Liver (tissue), 9 donors: Measurements from ENCODE around the gene INTS3. TPM values are rescaled to one million over a fixed set of nuclear protein-coding genes. Genes with fewer than 3 reads are reported as not detected.

Source experiments
- DNase-seq: peaks from one replicate; pipeline ENCODE4 v3.0.0-alpha.2; 2017; ENCODE audit warnings: low spot score
- H3K27ac ChIP-seq, 2 donors: one replicate each; pipeline ENCODE4 v1.7.0; 2013; ENCODE audit warnings: inconsistent platforms in 2 of 2, low read length in 2 of 2, control low read depth in 1 of 2, low read depth in 1 of 2, mild to moderate bottlenecking in 1 of 2
- H3K27me3 ChIP-seq, 4 donors: one replicate each; pipeline versions ENCODE4 v1.6.1 to v1.7.0; 2013; ENCODE audit warnings: low read length in 3 of 4, inconsistent platforms in 1 of 4, mild to moderate bottlenecking in 1 of 4, moderate library complexity in 1 of 4; ENCODE audit not compliant: control insufficient read depth in 4 of 4, insufficient read depth in 4 of 4
- H3K36me3 ChIP-seq, 4 donors: one replicate each; pipeline versions ENCODE4 v1.6.1 to v1.7.0; 2013; ENCODE audit warnings: low read length in 3 of 4, mild to moderate bottlenecking in 3 of 4, low read depth in 1 of 4, moderate library complexity in 1 of 4; ENCODE audit not compliant: control insufficient read depth in 4 of 4, insufficient read depth in 3 of 4
- H3K4me1 ChIP-seq, 4 donors: one replicate each; pipeline versions ENCODE4 v1.6.1 to v1.7.0; 2013; ENCODE audit warnings: low read length in 3 of 4, mild to moderate bottlenecking in 3 of 4, moderate library complexity in 1 of 4; ENCODE audit not compliant: control insufficient read depth in 4 of 4, insufficient read depth in 4 of 4
- H3K4me3 ChIP-seq, 3 donors: one replicate each; pipeline versions ENCODE4 v1.6.1 to v1.7.0; 2013; ENCODE audit warnings: low read length in 3 of 3, control low read depth in 1 of 3, low read depth in 1 of 3, mild to moderate bottlenecking in 1 of 3
- H3K9ac ChIP-seq, 2 donors: one replicate each; pipeline ENCODE4 v1.7.0; 2013; ENCODE audit warnings: low read length in 2 of 2, mild to moderate bottlenecking in 2 of 2, moderate library complexity in 2 of 2, control low read depth in 1 of 2, low read depth in 1 of 2
- H3K9me3 ChIP-seq, 4 donors: one replicate each; pipeline versions ENCODE4 v1.6.1 to v1.7.0; 2013; ENCODE audit warnings: low read length in 3 of 4; ENCODE audit not compliant: control insufficient read depth in 4 of 4
- EGR1 ChIP-seq, 2 donors: IDR thresholded peaks; 2 replicates each; pipeline ENCODE4 v1.6.1; 2016 to 2018; ENCODE audit warnings: antibody characterized with exemption in 2 of 2, low read depth in 2 of 2
- FOXA1 ChIP-seq: IDR thresholded peaks from 2 replicates; pipeline ENCODE4 v1.6.1; 2016; ENCODE audit warnings: antibody characterized with exemption
- FOXA2 ChIP-seq: IDR thresholded peaks from 2 replicates; pipeline ENCODE4 v1.6.1; 2016; ENCODE audit warnings: antibody characterized with exemption
- GABPA ChIP-seq, 2 donors: IDR thresholded peaks in 1 of 2; conservative IDR thresholded peaks in 1 of 2; 2 replicates each; pipeline ENCODE4 v1.6.1; 2016; ENCODE audit warnings: antibody characterized with exemption in 2 of 2, mild to moderate bottlenecking in 1 of 2, moderate library complexity in 1 of 2
- HNF4A ChIP-seq, 2 donors: conservative IDR thresholded peaks; 2 replicates each; pipeline ENCODE4 v1.6.1; 2016; ENCODE audit warnings: antibody characterized with exemption in 2 of 2, mild to moderate bottlenecking in 2 of 2
- HNF4G ChIP-seq: IDR thresholded peaks from 2 replicates; pipeline ENCODE4 v1.6.1; 2016; ENCODE audit warnings: antibody characterized with exemption
- JUND ChIP-seq, 2 donors: IDR thresholded peaks; 2 replicates each; pipeline ENCODE4 v1.6.1; 2016; ENCODE audit warnings: antibody characterized with exemption in 2 of 2
- NR2F2 ChIP-seq: IDR thresholded peaks from 2 replicates; pipeline ENCODE4 v1.6.1; 2016; ENCODE audit warnings: antibody characterized with exemption
- RXRA ChIP-seq, 2 donors: IDR thresholded peaks; 2 replicates each; pipeline ENCODE4 v1.6.1; 2017 to 2018; ENCODE audit warnings: antibody characterized with exemption in 2 of 2, mild to moderate bottlenecking in 1 of 2
- SP1 ChIP-seq: IDR thresholded peaks from 2 replicates; pipeline ENCODE4 v1.6.1; 2018; ENCODE audit warnings: antibody characterized with exemption, mild to moderate bottlenecking
- TAF1 ChIP-seq: conservative IDR thresholded peaks from 2 replicates; pipeline ENCODE4 v1.6.1; 2016; ENCODE audit warnings: antibody characterized with exemption, mild to moderate bottlenecking
- YY1 ChIP-seq: IDR thresholded peaks from 2 replicates; pipeline ENCODE4 v1.6.1; 2016; ENCODE audit warnings: antibody characterized with exemption, mild to moderate bottlenecking
- ZBTB33 ChIP-seq: IDR thresholded peaks from 2 replicates; pipeline ENCODE4 v1.6.1; 2016; ENCODE audit warnings: antibody characterized with exemption
- WGBS: extraction: QIAGEN DNeasy Blood & Tissue Kit; methylation state at CpG from one replicate; pipeline ENCODE4 v1.1.7; 2013; 5-methylcytosine and 5-hydroxymethylcytosine counted together
- polyA plus RNA-seq, 2 donors: library from polyadenylated mRNA; stranded (reverse) in 1 of 2; unstranded in 1 of 2; fragments of 200-250 nt in 1 of 2; fragments of >200 nt in 1 of 2; fragmentation: Nextera tagmentation in 1 of 2; extraction: Ambion mirVana in 1 of 2; gene quantifications; one replicate each; pipeline versions ENCODE4 v1.2.1 to v1.2.3, GENCODE V29; 2013 to 2015
- total RNA-seq, 2 donors: library from RNA; depleted of rRNA; stranded (reverse); fragments of >200 nt; gene quantifications; one replicate each; pipeline ENCODE4 v1.2.3, GENCODE V29; 2014
- TF ChIP-seq, protein P1 (sequence below): IDR thresholded peaks from 2 replicates; pipeline ENCODE4 v1.6.1; 2016; ENCODE audit warnings: antibody characterized with exemption, mild to moderate bottlenecking
- TF ChIP-seq, protein P2 (sequence below): IDR thresholded peaks from 2 replicates; pipeline ENCODE4 v1.6.1; 2016; ENCODE audit warnings: antibody characterized with exemption
- TF ChIP-seq, protein P3 (sequence below): IDR thresholded peaks from 2 replicates; pipeline ENCODE4 v1.6.1; 2016; ENCODE audit warnings: antibody characterized with exemption
- TF ChIP-seq, protein P4 (sequence below): fragments of 150-350 bp; IDR thresholded peaks from 2 replicates; pipeline ENCODE4 v1.5.1; 2017; ENCODE audit warnings: improper control_type of control experiment, low read depth, low read length; ENCODE audit not compliant: missing input control
- donor health status: healthy.
- donor health status: healthy.
- donor health status: healthy.
- donor health status: healthy.
- donor health status: healthy.

INTS3 gene
- total and polyA plus RNA-seq, 4 donors: 9.0 to 26.0 (median 15.2) TPM

- Histone ChIP-seq H3K27me3 (no peaks in the 10 kb centered on the region), H3K36me3 (no peaks in the 10 kb centered on the region), H3K9ac (no peak overlapping the region), H3K4me1 (peaks cover 8 to 21% (median 18%) of the 10 kb centered on the region in 4 donors), H3K4me3 (no peak overlapping the region), H3K27ac (no peak overlapping the region), H3K9me3 (no peaks in the 10 kb centered on the region)
- 95% methylated on average over 7 of the region's 7 CpGs for WGBS
- no peak for TF ChIP-seq NR2F2
- TF ChIP-seq, protein P1, sequence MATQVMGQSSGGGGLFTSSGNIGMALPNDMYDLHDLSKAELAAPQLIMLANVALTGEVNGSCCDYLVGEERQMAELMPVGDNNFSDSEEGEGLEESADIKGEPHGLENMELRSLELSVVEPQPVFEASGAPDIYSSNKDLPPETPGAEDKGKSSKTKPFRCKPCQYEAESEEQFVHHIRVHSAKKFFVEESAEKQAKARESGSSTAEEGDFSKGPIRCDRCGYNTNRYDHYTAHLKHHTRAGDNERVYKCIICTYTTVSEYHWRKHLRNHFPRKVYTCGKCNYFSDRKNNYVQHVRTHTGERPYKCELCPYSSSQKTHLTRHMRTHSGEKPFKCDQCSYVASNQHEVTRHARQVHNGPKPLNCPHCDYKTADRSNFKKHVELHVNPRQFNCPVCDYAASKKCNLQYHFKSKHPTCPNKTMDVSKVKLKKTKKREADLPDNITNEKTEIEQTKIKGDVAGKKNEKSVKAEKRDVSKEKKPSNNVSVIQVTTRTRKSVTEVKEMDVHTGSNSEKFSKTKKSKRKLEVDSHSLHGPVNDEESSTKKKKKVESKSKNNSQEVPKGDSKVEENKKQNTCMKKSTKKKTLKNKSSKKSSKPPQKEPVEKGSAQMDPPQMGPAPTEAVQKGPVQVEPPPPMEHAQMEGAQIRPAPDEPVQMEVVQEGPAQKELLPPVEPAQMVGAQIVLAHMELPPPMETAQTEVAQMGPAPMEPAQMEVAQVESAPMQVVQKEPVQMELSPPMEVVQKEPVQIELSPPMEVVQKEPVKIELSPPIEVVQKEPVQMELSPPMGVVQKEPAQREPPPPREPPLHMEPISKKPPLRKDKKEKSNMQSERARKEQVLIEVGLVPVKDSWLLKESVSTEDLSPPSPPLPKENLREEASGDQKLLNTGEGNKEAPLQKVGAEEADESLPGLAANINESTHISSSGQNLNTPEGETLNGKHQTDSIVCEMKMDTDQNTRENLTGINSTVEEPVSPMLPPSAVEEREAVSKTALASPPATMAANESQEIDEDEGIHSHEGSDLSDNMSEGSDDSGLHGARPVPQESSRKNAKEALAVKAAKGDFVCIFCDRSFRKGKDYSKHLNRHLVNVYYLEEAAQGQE: no peak
- TF ChIP-seq, protein P2, sequence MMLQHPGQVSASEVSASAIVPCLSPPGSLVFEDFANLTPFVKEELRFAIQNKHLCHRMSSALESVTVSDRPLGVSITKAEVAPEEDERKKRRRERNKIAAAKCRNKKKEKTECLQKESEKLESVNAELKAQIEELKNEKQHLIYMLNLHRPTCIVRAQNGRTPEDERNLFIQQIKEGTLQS: no peak
- TF ChIP-seq FOXA1: no peak
- TF ChIP-seq FOXA2: no peak
- TF ChIP-seq JUND (IDR thresholded peaks at IDR 0.05): no peak
- TF ChIP-seq RXRA (IDR thresholded peaks at IDR 0.05): no peak
- TF ChIP-seq, protein P3, sequence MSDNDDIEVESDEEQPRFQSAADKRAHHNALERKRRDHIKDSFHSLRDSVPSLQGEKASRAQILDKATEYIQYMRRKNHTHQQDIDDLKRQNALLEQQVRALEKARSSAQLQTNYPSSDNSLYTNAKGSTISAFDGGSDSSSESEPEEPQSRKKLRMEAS: no peak
- no peak for TF ChIP-seq EGR1 (IDR thresholded peaks at IDR 0.05; ENCODE audit: low read depth in 2 of 2)
- no peak for TF ChIP-seq HNF4G
- TF ChIP-seq YY1: no peak
- TF ChIP-seq SP1: no peak
- no peak for TF ChIP-seq TAF1
- TF ChIP-seq, protein P4, sequence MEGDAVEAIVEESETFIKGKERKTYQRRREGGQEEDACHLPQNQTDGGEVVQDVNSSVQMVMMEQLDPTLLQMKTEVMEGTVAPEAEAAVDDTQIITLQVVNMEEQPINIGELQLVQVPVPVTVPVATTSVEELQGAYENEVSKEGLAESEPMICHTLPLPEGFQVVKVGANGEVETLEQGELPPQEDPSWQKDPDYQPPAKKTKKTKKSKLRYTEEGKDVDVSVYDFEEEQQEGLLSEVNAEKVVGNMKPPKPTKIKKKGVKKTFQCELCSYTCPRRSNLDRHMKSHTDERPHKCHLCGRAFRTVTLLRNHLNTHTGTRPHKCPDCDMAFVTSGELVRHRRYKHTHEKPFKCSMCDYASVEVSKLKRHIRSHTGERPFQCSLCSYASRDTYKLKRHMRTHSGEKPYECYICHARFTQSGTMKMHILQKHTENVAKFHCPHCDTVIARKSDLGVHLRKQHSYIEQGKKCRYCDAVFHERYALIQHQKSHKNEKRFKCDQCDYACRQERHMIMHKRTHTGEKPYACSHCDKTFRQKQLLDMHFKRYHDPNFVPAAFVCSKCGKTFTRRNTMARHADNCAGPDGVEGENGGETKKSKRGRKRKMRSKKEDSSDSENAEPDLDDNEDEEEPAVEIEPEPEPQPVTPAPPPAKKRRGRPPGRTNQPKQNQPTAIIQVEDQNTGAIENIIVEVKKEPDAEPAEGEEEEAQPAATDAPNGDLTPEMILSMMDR: no peak
- no peak for TF ChIP-seq HNF4A (conservative IDR thresholded peaks at IDR 0.05)
- no peak for DNase-seq
Measured at GRCh38 chr1:153682730-153683129, 45.1 kb upstream of the INTS3 start.

DNA sequence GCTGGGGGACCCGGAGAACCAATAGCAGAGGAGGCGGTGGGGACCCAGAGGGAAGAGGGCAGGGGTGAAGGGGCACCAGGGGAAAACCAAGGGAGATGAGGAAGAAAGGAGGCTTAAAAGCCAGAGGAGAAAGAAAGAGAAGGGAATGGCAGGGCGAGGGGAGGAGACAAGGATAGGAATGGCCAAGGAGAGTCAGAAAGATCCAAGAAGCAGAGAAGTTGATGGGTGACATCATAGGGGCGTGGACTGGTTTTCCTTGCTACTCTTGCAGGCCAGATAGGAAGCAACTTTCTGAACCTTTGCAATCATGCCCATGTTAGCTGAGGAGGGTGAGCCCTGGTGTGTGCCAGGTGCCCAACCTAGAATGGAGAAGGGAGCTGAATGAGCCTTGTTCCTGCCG lies 44.0 kb upstream of the INTS3 start:
- Histone ChIP-seq H3K9ac (no peak overlapping the region), H3K27me3 (no peaks in the 10 kb centered on the region), H3K4me1 (peaks cover 5 to 9% (median 7%) of the 10 kb centered on the region in 4 donors), H3K27ac (no peak overlapping the region), H3K4me3 (no peak overlapping the region), H3K36me3 (no peaks in the 10 kb centered on the region), H3K9me3 (no peaks in the 10 kb centered on the region)
- WGBS: 86% methylated on average over 5 of the region's 5 CpGs
- no peak for DNase-seq
- no peak for TF ChIP-seq ZBTB33
- TF ChIP-seq YY1: no peak
- no peak for TF ChIP-seq FOXA1
- TF ChIP-seq, protein P3: no peak
- TF ChIP-seq EGR1 (IDR thresholded peaks at IDR 0.05; ENCODE audit: low read depth in 2 of 2): no peak
- TF ChIP-seq TAF1: no peak
- TF ChIP-seq FOXA2: no peak
- TF ChIP-seq NR2F2: no peak
- TF ChIP-seq GABPA (IDR thresholded peaks at IDR 0.05 in 1 of 2, conservative IDR thresholded peaks at IDR 0.05 in 1 of 2): no peak
- no peak for TF ChIP-seq RXRA (IDR thresholded peaks at IDR 0.05)
- no peak for TF ChIP-seq JUND (IDR thresholded peaks at IDR 0.05)
- TF ChIP-seq, protein P2: no peak
- TF ChIP-seq, protein P4: no peak
- TF ChIP-seq SP1: no peak
